ENCODE results near the gene SYPL1. TPM values are rescaled to one million over a fixed set of nuclear protein-coding genes. Genes with fewer than 3 reads are reported as not detected.
A peak's percentile ranks its signal among the peaks of the same experiment; 100 is the strongest.

The SYPL1 gene
- polyA plus RNA-seq, result 100 to 1,000 TPM in 1 of 4 donors, 10 to 100 TPM in 3; 21.0 to 104 (median 65.1) TPM
- long read RNA-seq, donor 1, transcript SYPL1-202 (5 exons, 2,151 nt), result major isoform, 86 of 95 reads
- long read RNA-seq, donor 1, partial matches to known transcripts, result 8 of 95 reads
- long read RNA-seq, donor 1, other reads (novel, unspliced or antisense), result 0 of 95 reads
- long read RNA-seq, donor 2, transcript SYPL1-202 (5 exons, 2,151 nt), result major isoform, 26 of 27 reads
- long read RNA-seq, donor 2, partial matches to known transcripts, result 0 of 27 reads
- long read RNA-seq, donor 2, other reads (novel, unspliced or antisense), result 0 of 27 reads
- long read RNA-seq, donor 3, transcript SYPL1-202 (5 exons, 2,151 nt), result major isoform, 15 of 20 reads
- long read RNA-seq, donor 3, partial matches to known transcripts, result 0 of 20 reads
- long read RNA-seq, donor 3, other reads (novel, unspliced or antisense), result 0 of 20 reads
- long read RNA-seq, donor 4, partial matches to known transcripts, result 0 of 2 reads
- long read RNA-seq, donor 4, other reads (novel, unspliced or antisense), result 0 of 2 reads
- long read RNA-seq, donor 5, transcript SYPL1-202 (5 exons, 2,151 nt), result major isoform, 5 of 5 reads
- long read RNA-seq, donor 5, partial matches to known transcripts, result 0 of 5 reads
- long read RNA-seq, donor 5, other reads (novel, unspliced or antisense), result 0 of 5 reads
- long read RNA-seq, donor 6, transcript SYPL1-202 (5 exons, 2,151 nt), result major isoform, 38 of 42 reads
- long read RNA-seq, donor 6, partial matches to known transcripts, result 0 of 42 reads
- long read RNA-seq, donor 6, other reads (novel, unspliced or antisense), result 0 of 42 reads
- long read RNA-seq, donor 7, transcript SYPL1-202 (5 exons, 2,151 nt), result major isoform, 50 of 54 reads
- long read RNA-seq, donor 7, partial matches to known transcripts, result 0 of 54 reads
- long read RNA-seq, donor 7, other reads (novel, unspliced or antisense), result 0 of 54 reads
- long read RNA-seq, donor 8, partial matches to known transcripts, result 0 of 4 reads
- long read RNA-seq, donor 8, other reads (novel, unspliced or antisense), result 0 of 4 reads
- long read RNA-seq, donor 9, transcript SYPL1-202 (5 exons, 2,151 nt), result major isoform, 12 of 12 reads
- long read RNA-seq, donor 9, partial matches to known transcripts, result 0 of 12 reads
- long read RNA-seq, donor 9, other reads (novel, unspliced or antisense), result 0 of 12 reads
- long read RNA-seq, donor 10, transcript SYPL1-202 (5 exons, 2,151 nt), result major isoform, 60 of 62 reads
- long read RNA-seq, donor 10, partial matches to known transcripts, result 0 of 62 reads
- long read RNA-seq, donor 10, other reads (novel, unspliced or antisense), result 0 of 62 reads

GRCh38 chr7:106112118-106112971 is at the start of gene SYPL1:
SYPL1 (minus strand) TSS chr7:106112312; CDS start chr7:106112208, 104 bp downstream.
- Histone ChIP-seq H3K4me3 (ENCODE audit: low read depth in 1 of 3, low read length in 3 of 3) (peak within 1 kb of the TSS; percentile 54 to 67 (median 60)), H3K9me3 (ENCODE audit: control insufficient read depth in 2 of 2, insufficient read depth in 1 of 2, low read depth in 1 of 2, low read length in 1 of 2) (no peaks in the 10 kb centered on the region), H3K4me1 (ENCODE audit: control insufficient read depth in 3 of 3, insufficient read depth in 2 of 3, low read depth in 1 of 3, low read length in 2 of 3) (peaks cover 0 to 19% (median 3%) of the 10 kb centered on the region in 3 donors), H3K27me3 (ENCODE audit: control insufficient read depth in 3 of 3, insufficient read depth in 3 of 3, low read length in 3 of 3) (no peaks in the 10 kb centered on the region), H3K27ac (ENCODE audit: low read depth in 1 of 3, low read length in 2 of 3) (peak within 1 kb of the TSS; percentile 95 to 97 (median 97)), H3K36me3 (ENCODE audit: control insufficient read depth in 3 of 3, insufficient read depth in 2 of 3, low read depth in 1 of 3, low read length in 3 of 3) (peaks cover 0 to 3% (median 0%) of the 10 kb centered on the region in 3 donors)
- 2% methylated on average over 47 to 76 of the region's 76 CpGs for WGBS, 3 donors
- DNase-seq, result peak; percentile 95 to 97
- no peak for FAIRE-seq

- peaks cover 0 to 8% (median 0%) of the 10 kb centered on the region in 3 donors for H3K4me1 ChIP-seq (ENCODE audit: control insufficient read depth in 3 of 3, insufficient read depth in 2 of 3, low read depth in 1 of 3, low read length in 2 of 3)
- no peak overlapping the region for H3K4me3 ChIP-seq (ENCODE audit: low read depth in 1 of 3, low read length in 3 of 3)
- DNase-seq (no peak), FAIRE-seq (no peak)
- WGBS, 3 donors, result 60 to 71% (median 64%) methylated on average over 4 of the region's 4 CpGs
- no peaks in the 10 kb centered on the region for H3K36me3 ChIP-seq (ENCODE audit: control insufficient read depth in 3 of 3, insufficient read depth in 2 of 3, low read depth in 1 of 3, low read length in 3 of 3)
- no peaks in the 10 kb centered on the region for H3K9me3 ChIP-seq (ENCODE audit: control insufficient read depth in 2 of 2, insufficient read depth in 1 of 2, low read depth in 1 of 2, low read length in 1 of 2)
- H3K27me3 ChIP-seq (ENCODE audit: control insufficient read depth in 3 of 3, insufficient read depth in 3 of 3, low read length in 3 of 3), result no peaks in the 10 kb centered on the region
- H3K27ac ChIP-seq (ENCODE audit: low read depth in 1 of 3, low read length in 2 of 3), result no peak overlapping the region
These were observed 42.9 kb upstream of the SYPL1 start for GRCh38 chr7:106155027-106155426.

GRCh38 chr7:106153891-106154449 is 41.9 kb upstream of the SYPL1 start:
- no peak for FAIRE-seq
- DNase-seq, result peak; percentile 73 to 77
- no peak overlapping the region for H3K27ac ChIP-seq (ENCODE audit: low read depth in 1 of 3, low read length in 2 of 3)
- 48 to 55% (median 52%) methylated on average over 15 of the region's 15 CpGs for WGBS, 3 donors
- H3K36me3 ChIP-seq (ENCODE audit: control insufficient read depth in 3 of 3, insufficient read depth in 2 of 3, low read depth in 1 of 3, low read length in 3 of 3), result no peaks in the 10 kb centered on the region
- no peaks in the 10 kb centered on the region for H3K27me3 ChIP-seq (ENCODE audit: control insufficient read depth in 3 of 3, insufficient read depth in 3 of 3, low read length in 3 of 3)
- no peaks in the 10 kb centered on the region for H3K9me3 ChIP-seq (ENCODE audit: control insufficient read depth in 2 of 2, insufficient read depth in 1 of 2, low read depth in 1 of 2, low read length in 1 of 2)
- peaks cover 0 to 8% (median 0%) of the 10 kb centered on the region in 3 donors for H3K4me1 ChIP-seq (ENCODE audit: control insufficient read depth in 3 of 3, insufficient read depth in 2 of 3, low read depth in 1 of 3, low read length in 2 of 3)
- no peak overlapping the region for H3K4me3 ChIP-seq (ENCODE audit: low read depth in 1 of 3, low read length in 3 of 3)

GRCh38 chr7:106152313-106152665 is 40.2 kb upstream of the SYPL1 start:
- Histone ChIP-seq H3K4me3 (ENCODE audit: low read depth in 1 of 3, low read length in 3 of 3) (no peak overlapping the region), H3K9me3 (ENCODE audit: control insufficient read depth in 2 of 2, insufficient read depth in 1 of 2, low read depth in 1 of 2, low read length in 1 of 2) (no peaks in the 10 kb centered on the region), H3K27me3 (ENCODE audit: control insufficient read depth in 3 of 3, insufficient read depth in 3 of 3, low read length in 3 of 3) (no peaks in the 10 kb centered on the region), H3K27ac (ENCODE audit: low read depth in 1 of 3, low read length in 2 of 3) (no peak overlapping the region), H3K4me1 (ENCODE audit: control insufficient read depth in 3 of 3, insufficient read depth in 2 of 3, low read depth in 1 of 3, low read length in 2 of 3) (peaks cover 0 to 8% (median 0%) of the 10 kb centered on the region in 3 donors), H3K36me3 (ENCODE audit: control insufficient read depth in 3 of 3, insufficient read depth in 2 of 3, low read depth in 1 of 3, low read length in 3 of 3) (no peaks in the 10 kb centered on the region)
- WGBS, 3 donors, result 29 to 62% (median 42%) methylated on average over 6 of the region's 6 CpGs
- FAIRE-seq (no peak), DNase-seq (no peak)

GRCh38 chr7:106151459-106152312 is 39.6 kb upstream of the SYPL1 start:
- H3K27ac ChIP-seq (ENCODE audit: low read depth in 1 of 3, low read length in 2 of 3), result no peak overlapping the region
- DNase-seq (peak; percentile 21 to 37), FAIRE-seq (no peak)
- H3K4me1 ChIP-seq (ENCODE audit: control insufficient read depth in 3 of 3, insufficient read depth in 2 of 3, low read depth in 1 of 3, low read length in 2 of 3), result peaks cover 0 to 8% (median 0%) of the 10 kb centered on the region in 3 donors
- no peaks in the 10 kb centered on the region for H3K36me3 ChIP-seq (ENCODE audit: control insufficient read depth in 3 of 3, insufficient read depth in 2 of 3, low read depth in 1 of 3, low read length in 3 of 3)
- H3K9me3 ChIP-seq (ENCODE audit: control insufficient read depth in 2 of 2, insufficient read depth in 1 of 2, low read depth in 1 of 2, low read length in 1 of 2), result no peaks in the 10 kb centered on the region
- no peak overlapping the region for H3K4me3 ChIP-seq (ENCODE audit: low read depth in 1 of 3, low read length in 3 of 3)
- no peaks in the 10 kb centered on the region for H3K27me3 ChIP-seq (ENCODE audit: control insufficient read depth in 3 of 3, insufficient read depth in 3 of 3, low read length in 3 of 3)
- WGBS, 3 donors, result 62 to 69% (median 63%) methylated on average over 7 of the region's 7 CpGs

- no peaks in the 10 kb centered on the region for H3K27me3 ChIP-seq (ENCODE audit: control insufficient read depth in 3 of 3, insufficient read depth in 3 of 3, low read length in 3 of 3)
- H3K4me1 ChIP-seq (ENCODE audit: control insufficient read depth in 3 of 3, insufficient read depth in 2 of 3, low read depth in 1 of 3, low read length in 2 of 3), result no peaks in the 10 kb centered on the region
- no peaks in the 10 kb centered on the region for H3K36me3 ChIP-seq (ENCODE audit: control insufficient read depth in 3 of 3, insufficient read depth in 2 of 3, low read depth in 1 of 3, low read length in 3 of 3)
- DNase-seq (no peak), FAIRE-seq (no peak)
- no peak overlapping the region for H3K27ac ChIP-seq (ENCODE audit: low read depth in 1 of 3, low read length in 2 of 3)
- H3K9me3 ChIP-seq (ENCODE audit: control insufficient read depth in 2 of 2, insufficient read depth in 1 of 2, low read depth in 1 of 2, low read length in 1 of 2), result no peaks in the 10 kb centered on the region
- WGBS, 3 donors, result 89 to 91% (median 90%) methylated on average over 10 of the region's 10 CpGs
- H3K4me3 ChIP-seq (ENCODE audit: low read depth in 1 of 3, low read length in 3 of 3), result no peak overlapping the region
These were observed 31.7 kb upstream of the SYPL1 start for GRCh38 chr7:106143711-106144337.
